Caco-2 (cell line): ENCODE results near the gene SIRPA. TPM values are rescaled to one million over a fixed set of nuclear protein-coding genes. Genes with fewer than 3 reads are reported as not detected.

Experiments used
- BruUV-seq: library from RNA; stranded (reverse); fragments of 400-500 nt; replicated peaks from 2 replicates; lab custom pipeline; 2021; lab: Mats Ljungman, UMichigan
- CTCF ChIA-PET: fragments of 300-600 bp; sonication (Branson Sonifier 250); formaldehyde crosslinking; loops from one replicate; lab custom pipeline; 2022; ENCODE audit warnings: antibody characterized with exemption; lab: Charles Lee
- POLR2A ChIA-PET: fragments of 300-600 bp; sonication (Branson Sonifier 250); formaldehyde crosslinking; loops from one replicate; lab custom pipeline; 2022; ENCODE audit warnings: antibody characterized with exemption; lab: Charles Lee
- DNase-seq, 2 experiments: peaks; one replicate each; pipeline versions ENCODE4 v3.0.0 to v3.0.0-alpha.2; 2020 to 2022
- H3K27me3 ChIP-seq: replicated peaks from 2 replicates; pipeline ENCODE4 v1.6.0; 2011; ENCODE audit warnings: low read length; ENCODE audit not compliant: control insufficient read depth, insufficient read depth
- H3K36me3 ChIP-seq: 2 replicates; pipeline ENCODE4 v1.5.1; 2011; ENCODE audit warnings: low read length; ENCODE audit not compliant: control insufficient read depth, insufficient read depth
- H3K4me1 ChIP-seq: fragments of 250-450 bp; sonication (Bioruptor Pico); 2 replicates; pipeline ENCODE4 v1.5.1; 2020; ENCODE audit warnings: mild to moderate bottlenecking
- H3K4me3 ChIP-seq: 2 replicates; pipeline ENCODE4 v1.5.1; 2011; ENCODE audit warnings: low read depth, mild to moderate bottlenecking, control low read depth, low read length
- H3K9me3 ChIP-seq: fragments of 250-450 bp; sonication (Bioruptor Pico); 2 replicates; pipeline ENCODE4 v1.5.1; 2020; ENCODE audit warnings: mild to moderate bottlenecking, moderate library complexity
- H3K27ac Mint-ChIP-seq: one replicate; pipeline ENCODE4 v1.8.0; 2022; ENCODE audit warnings: mixed read lengths; ENCODE audit not compliant: unreplicated experiment
- H3K27me3 Mint-ChIP-seq: one replicate; pipeline ENCODE4 v1.8.0; 2022; ENCODE audit warnings: mixed read lengths; ENCODE audit not compliant: insufficient read depth, unreplicated experiment
- H3K36me3 Mint-ChIP-seq: one replicate; pipeline ENCODE4 v1.8.0; 2022; ENCODE audit warnings: mild to moderate bottlenecking, mixed read lengths; ENCODE audit not compliant: insufficient read depth, unreplicated experiment
- H3K4me1 Mint-ChIP-seq: one replicate; pipeline ENCODE4 v1.8.0; 2022; ENCODE audit warnings: low read depth, mixed read lengths; ENCODE audit not compliant: unreplicated experiment
- H3K4me3 Mint-ChIP-seq: one replicate; pipeline ENCODE4 v1.8.0; 2022; ENCODE audit warnings: mild to moderate bottlenecking, moderate library complexity, mixed read lengths; ENCODE audit not compliant: unreplicated experiment
- H3K9me3 Mint-ChIP-seq: one replicate; pipeline ENCODE4 v1.8.0; 2022; ENCODE audit warnings: mixed read lengths; ENCODE audit not compliant: unreplicated experiment
- intact Hi-C: fragments of 100-400 bp; cut with micrococcal nuclease; formaldehyde crosslinking; loops from one replicate; pipeline ENCODE4 v1.10.0; 2022; ENCODE audit not compliant: unreplicated experiment
- total RNA-seq: library from RNA; stranded (reverse); gene quantifications from 2 replicates; pipeline ENCODE4 v1.2.3, GENCODE V29; 2022
- TF ChIP-seq, protein P1 (sequence below), 2 experiments: fragments of 200-600 bp in 1 of 2; IDR thresholded peaks; 1 replicate in 1 of 2; 2 replicates in 1 of 2; pipeline versions ENCODE4 v1.5.1 to v1.8.0; 2011 to 2022; ENCODE audit warnings: antibody characterized with exemption in 1 of 2, control low read depth in 1 of 2, inconsistent platforms in 1 of 2, low read depth in 1 of 2, low read length in 1 of 2, mild to moderate bottlenecking in 1 of 2, moderate library complexity in 1 of 2; ENCODE audit not compliant: insufficient read depth in 1 of 2, severe bottlenecking in 1 of 2, unreplicated experiment in 1 of 2

Gene SIRPA
- total RNA-seq, 1 experiment from 2014 or later, result 33.3 TPM

GRCh38 chr20:1900321-1900801, 5.2 kb downstream of the SIRPA start:
- no peak overlapping the region for H3K27ac Mint-ChIP-seq
- CTCF ChIA-PET, result interaction anchor here (0.6 to 2.1 kb wide), 9 partner anchors 11 to 193 kb away, joined by 3 to 6 read pairs (median 3); no protein-coding TSS in a partner anchor
- DNase-seq, result peak; percentile 79 to 81

GRCh38 chr20:1901704-1902103, 6.5 kb downstream of the SIRPA start:
- ChIA-PET CTCF (interaction anchor here (2.1 kb wide), 1 partner anchor 12 kb away, joined by 6 read pairs; no protein-coding TSS in a partner anchor), POLR2A (no interaction called here)
- no peak overlapping the region for H3K4me3 ChIP-seq
- DNase-seq, result no peak
- Mint-ChIP-seq H3K36me3 (peaks cover 14% of the 10 kb centered on the region), H3K27me3 (no peaks in the 10 kb centered on the region), H3K4me3 (no peak overlapping the region), H3K9me3 (no peaks in the 10 kb centered on the region), H3K27ac (no peak overlapping the region), H3K4me1 (peaks cover 13% of the 10 kb centered on the region)
- no TSS peak for BruUV-seq
- peaks cover 19% of the 10 kb centered on the region for H3K4me1 ChIP-seq
- intact Hi-C loops, result loop anchor here (2.0 kb wide), 1 partner anchor 99 kb away; no protein-coding TSS in a partner anchor
- no peaks in the 10 kb centered on the region for H3K9me3 ChIP-seq
- no peaks in the 10 kb centered on the region for H3K36me3 ChIP-seq
- H3K27me3 ChIP-seq, result no peaks in the 10 kb centered on the region
- TF ChIP-seq, protein P1, sequence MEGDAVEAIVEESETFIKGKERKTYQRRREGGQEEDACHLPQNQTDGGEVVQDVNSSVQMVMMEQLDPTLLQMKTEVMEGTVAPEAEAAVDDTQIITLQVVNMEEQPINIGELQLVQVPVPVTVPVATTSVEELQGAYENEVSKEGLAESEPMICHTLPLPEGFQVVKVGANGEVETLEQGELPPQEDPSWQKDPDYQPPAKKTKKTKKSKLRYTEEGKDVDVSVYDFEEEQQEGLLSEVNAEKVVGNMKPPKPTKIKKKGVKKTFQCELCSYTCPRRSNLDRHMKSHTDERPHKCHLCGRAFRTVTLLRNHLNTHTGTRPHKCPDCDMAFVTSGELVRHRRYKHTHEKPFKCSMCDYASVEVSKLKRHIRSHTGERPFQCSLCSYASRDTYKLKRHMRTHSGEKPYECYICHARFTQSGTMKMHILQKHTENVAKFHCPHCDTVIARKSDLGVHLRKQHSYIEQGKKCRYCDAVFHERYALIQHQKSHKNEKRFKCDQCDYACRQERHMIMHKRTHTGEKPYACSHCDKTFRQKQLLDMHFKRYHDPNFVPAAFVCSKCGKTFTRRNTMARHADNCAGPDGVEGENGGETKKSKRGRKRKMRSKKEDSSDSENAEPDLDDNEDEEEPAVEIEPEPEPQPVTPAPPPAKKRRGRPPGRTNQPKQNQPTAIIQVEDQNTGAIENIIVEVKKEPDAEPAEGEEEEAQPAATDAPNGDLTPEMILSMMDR (IDR thresholded peaks at IDR 0.05; ENCODE audit: insufficient read depth in 1 of 2, low read depth in 1 of 2, low read length in 1 of 2, severe bottlenecking in 1 of 2, unreplicated experiment in 1 of 2), result no peak

More at GRCh38 chr20:1900321-1900801, 5.2 kb downstream of the SIRPA start:
- BruUV-seq, result no TSS peak
- intact Hi-C loops, result loop anchor here (1.0 to 2.0 kb wide), 2 partner anchors 20 to 98 kb away; no protein-coding TSS in a partner anchor
- no peaks in the 10 kb centered on the region for H3K9me3 ChIP-seq
- Mint-ChIP-seq H3K27me3 (no peaks in the 10 kb centered on the region), H3K36me3 (peaks cover 14% of the 10 kb centered on the region), H3K4me3 (no peak overlapping the region), H3K9me3 (no peaks in the 10 kb centered on the region), H3K4me1 (peaks cover 25% of the 10 kb centered on the region)
- peaks cover 29% of the 10 kb centered on the region for H3K4me1 ChIP-seq
- no peaks in the 10 kb centered on the region for H3K27me3 ChIP-seq
- H3K4me3 ChIP-seq, result no peak overlapping the region
- POLR2A ChIA-PET, result no interaction called here
- no peaks in the 10 kb centered on the region for H3K36me3 ChIP-seq
- TF ChIP-seq, protein P1 (IDR thresholded peaks at IDR 0.05; ENCODE audit: insufficient read depth in 1 of 2, low read depth in 1 of 2, low read length in 1 of 2, severe bottlenecking in 1 of 2, unreplicated experiment in 1 of 2), result peak; percentile 66 to 92

DNA sequence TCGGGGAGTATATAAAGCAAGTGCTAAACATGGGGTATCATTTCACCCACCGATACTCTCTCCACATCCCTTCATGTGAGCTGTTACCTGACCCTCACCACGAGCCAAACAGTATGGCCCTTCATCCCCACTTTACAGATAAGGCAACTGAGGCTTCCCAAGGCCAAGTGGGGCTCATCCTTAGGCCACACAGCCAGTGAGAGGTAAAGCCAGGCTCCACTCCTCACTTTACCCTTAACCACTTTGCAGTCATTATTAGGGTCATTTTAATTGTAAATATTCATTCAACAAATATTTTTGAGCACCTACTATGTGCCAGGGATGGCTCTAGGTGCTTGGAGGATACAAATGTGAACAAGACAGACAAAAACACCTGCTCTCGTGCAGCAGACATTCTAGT, 7.0 kb downstream of the SIRPA start:
- CTCF ChIA-PET, result no interaction called here
- H3K9me3 Mint-ChIP-seq, result no peaks in the 10 kb centered on the region
- H3K4me1 Mint-ChIP-seq, result peaks cover 8% of the 10 kb centered on the region
- Histone ChIP-seq H3K9me3 (no peaks in the 10 kb centered on the region), H3K27me3 (no peaks in the 10 kb centered on the region), H3K36me3 (no peaks in the 10 kb centered on the region), H3K4me3 (no peak overlapping the region), H3K4me1 (peaks cover 15% of the 10 kb centered on the region)
- POLR2A ChIA-PET, result no interaction called here
- no peak overlapping the region for H3K27ac Mint-ChIP-seq
- DNase-seq, result no peak
- TF ChIP-seq, protein P1 (IDR thresholded peaks at IDR 0.05; ENCODE audit: insufficient read depth in 1 of 2, low read depth in 1 of 2, low read length in 1 of 2, severe bottlenecking in 1 of 2, unreplicated experiment in 1 of 2), result no peak
- no TSS peak for BruUV-seq
- H3K4me3 Mint-ChIP-seq, result no peak overlapping the region
- intact Hi-C loops, result no loop called here
- H3K36me3 Mint-ChIP-seq, result peaks cover 14% of the 10 kb centered on the region
- H3K27me3 Mint-ChIP-seq, result no peaks in the 10 kb centered on the region
